ENCODE data around the gene SH3BP5. TPM values are rescaled to one million over a fixed set of nuclear protein-coding genes. Genes with fewer than 3 reads are reported as not detected.

The SH3BP5 gene
- polyA plus RNA-seq, 1 of the 3 experiments (the other 2 are of a cell fraction): 29.5 TPM

- H3K4me1 ChIP-seq (ENCODE audit: control insufficient read depth in 1 of 2, insufficient read depth in 2 of 2, low read depth in 1 of 2, low read length in 1 of 2): peaks cover 7 to 11% of the 10 kb centered on the region in 2 experiments; a peak in 2 of 4 replicates
- H3K9me2 ChIP-seq: no peaks in the 10 kb centered on the region
- no peaks in the 10 kb centered on the region for H3K36me3 ChIP-seq (replicated peaks in 1 of 2; ENCODE audit: control insufficient read depth in 1 of 2, insufficient read depth in 2 of 2, low read length in 1 of 2)
- no peak overlapping the region for H3K9ac ChIP-seq
- H4K20me1 ChIP-seq (ENCODE audit: insufficient read depth): no peaks in the 10 kb centered on the region
- ChIA-PET POLR2A (no interaction called here), CTCF (interaction anchor here (1.1 to 2.6 kb wide), 3 partner anchors 64 to 71 kb away, joined by 3 to 22 read pairs (median 5); no protein-coding TSS in a partner anchor)
- no peaks in the 10 kb centered on the region for H3F3A ChIP-seq (replicated peaks; ENCODE audit: insufficient read depth)
- H3K4me3 ChIP-seq (ENCODE audit: low read depth in 2 of 2, low read length in 1 of 2): no peak overlapping the region
- H3K9me3 ChIP-seq: no peaks in the 10 kb centered on the region
- no peak overlapping the region for H2AFZ ChIP-seq (ENCODE audit: low read depth)
- TF ChIP-seq EZH2phosphoT487 (IDR thresholded peaks at IDR 0.05; ENCODE audit: borderline replicate concordance, low read depth): no peak
- no peak for TF ChIP-seq SMC3 (IDR thresholded peaks at IDR 0.05; ENCODE audit: low read depth, low read length)
- no peak for TF ChIP-seq FOSL2 (IDR thresholded peaks at IDR 0.05; ENCODE audit: borderline replicate concordance, low read depth)
- TF ChIP-seq GABPA (IDR thresholded peaks at IDR 0.05; ENCODE audit: low read depth): no peak
- TF ChIP-seq NFIC (IDR thresholded peaks at IDR 0.05; ENCODE audit: borderline replicate concordance): no peak
- no peak for TF ChIP-seq TAF1 (IDR thresholded peaks at IDR 0.05; ENCODE audit: borderline replicate concordance, low read depth, low read length)
- no peak for TF ChIP-seq TEAD4 (IDR thresholded peaks at IDR 0.05; ENCODE audit: borderline replicate concordance, insufficient read depth)
- no peak for TF ChIP-seq ELF1 (IDR thresholded peaks at IDR 0.05)
- no peak for TF ChIP-seq USF1 (IDR thresholded peaks at IDR 0.05; ENCODE audit: borderline replicate concordance, low read depth)
- no peak for TF ChIP-seq RFX5 (IDR thresholded peaks at IDR 0.05; ENCODE audit: low read length)
- no peak for TF ChIP-seq IRF3 (IDR thresholded peaks at IDR 0.05; ENCODE audit: low read depth, low read length)
- no peak for TF ChIP-seq GATA2 (CRISPR knock-in tag; IDR thresholded peaks at IDR 0.05)
- TF ChIP-seq ZBTB33 (IDR thresholded peaks at IDR 0.05; ENCODE audit: borderline replicate concordance, low read depth): no peak
- TF ChIP-seq JUND (IDR thresholded peaks at IDR 0.05): no peak
- TF ChIP-seq EP300 (IDR thresholded peaks at IDR 0.05; ENCODE audit: borderline replicate concordance in 1 of 2, low read depth in 1 of 2, low read length in 1 of 2): no peak
- no peak overlapping the region for H3K4me2 ChIP-seq
- no peak overlapping the region for H3K27ac ChIP-seq (ENCODE audit: low read depth in 2 of 2, low read length in 1 of 2)
- DNase-seq: no peak
- H3K27me3 ChIP-seq (ENCODE audit: insufficient read depth): no peaks in the 10 kb centered on the region
- H3K79me2 ChIP-seq (ENCODE audit: insufficient read depth): peaks cover 8% of the 10 kb centered on the region; the same call in 1 of the 2 replicates
Measured at GRCh38 chr3:15333956-15334263, 1.5 kb upstream of the SH3BP5 start.
